T-helper 1 cell treated with Interleukin-12 subunit alpha and Interleukin-12 subunit beta and Interleukin-4 antibody, amounts not matched to agents 30 ng/mL and 1 ng/mL, for 36 hours (primary cell): ENCODE data around the gene RAB37. TPM values are rescaled to one million over a fixed set of nuclear protein-coding genes. Genes with fewer than 3 reads are reported as not detected.

Source experiments
- intact Hi-C: fragments of 100-400 bp; cut with micrococcal nuclease; formaldehyde crosslinking; loops from one replicate; pipeline ENCODE4 v1.15.1; 2024
- total RNA-seq: library from RNA; stranded (reverse); gene quantifications from 2 replicates; pipeline ENCODE4 v1.2.3, GENCODE V29; 2022

Gene RAB37
- total RNA-seq, 1 donor from 2014 or later, result 56.8 TPM

- intact Hi-C loops, result loop anchor here (1.0 to 2.0 kb wide), 4 partner anchors 15 to 97 kb away; partner anchors contain the start of gene NHERF1
Observed at GRCh38 chr17:74776044-74776962, 39.2 kb downstream of the RAB37 start, which contains the start of gene NAT9. Gene NAT9 (minus strand): TSS chr17:74776345. CDS start chr17:74775698, 647 bp downstream.

DNA sequence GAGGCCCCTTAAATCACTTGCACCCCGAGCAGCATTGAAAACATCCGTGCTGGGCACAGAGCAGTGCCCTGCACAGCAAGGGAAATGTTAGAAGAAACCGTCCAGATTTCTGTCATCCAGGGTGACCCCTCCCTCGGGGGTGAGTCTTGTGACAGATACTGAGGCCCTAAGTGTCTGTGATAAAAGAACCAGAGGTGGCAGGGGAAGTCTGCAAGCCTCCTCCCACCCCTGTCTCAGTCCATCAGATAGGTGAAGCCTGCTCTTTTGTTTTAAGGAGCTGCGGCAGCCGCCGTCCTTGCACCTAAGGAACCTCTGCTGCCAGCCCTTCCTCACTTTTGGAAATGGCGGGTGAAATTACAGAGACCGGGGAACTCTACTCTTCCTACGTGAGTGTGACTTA lies 39.9 kb downstream of the RAB37 start:
- intact Hi-C loops, result loop anchor here (1.0 to 2.0 kb wide), 4 partner anchors 14 to 96 kb away; partner anchors contain the start of gene NHERF1

GRCh38 chr17:74777901-74778515 lies 41.0 kb downstream of the RAB37 start:
- intact Hi-C loops, result loop anchor here (2.0 kb wide), 1 partner anchor 75 kb away; no protein-coding TSS in a partner anchor

- intact Hi-C loops, result loop anchor here (1.0 kb wide), 1 partner anchor 35 kb away; no protein-coding TSS in a partner anchor
Observed at GRCh38 chr17:74778960-74779359, 41.9 kb downstream of the RAB37 start.

DNA sequence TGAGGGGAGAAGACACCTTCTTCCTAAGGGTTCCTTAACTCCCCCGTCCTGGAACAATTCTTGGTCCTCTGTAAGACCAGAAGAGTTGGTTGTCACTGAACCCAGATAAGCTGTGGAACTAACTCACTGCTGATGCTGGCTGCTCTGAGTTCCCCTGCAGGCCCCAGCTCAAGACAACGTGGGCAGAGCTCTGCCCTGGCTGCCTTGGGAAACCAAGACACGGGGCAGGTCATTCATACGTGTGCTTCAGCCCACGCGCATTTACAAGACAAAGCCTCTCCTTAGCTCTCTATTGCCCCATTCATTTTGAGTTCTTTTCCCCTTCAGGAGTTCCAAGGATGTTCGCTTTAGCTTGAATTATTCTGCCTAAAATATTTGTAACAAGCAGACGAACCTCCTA lies 42.4 kb downstream of the RAB37 start:
- intact Hi-C loops, result loop anchor here (1.0 kb wide), 1 partner anchor 35 kb away; no protein-coding TSS in a partner anchor

DNA sequence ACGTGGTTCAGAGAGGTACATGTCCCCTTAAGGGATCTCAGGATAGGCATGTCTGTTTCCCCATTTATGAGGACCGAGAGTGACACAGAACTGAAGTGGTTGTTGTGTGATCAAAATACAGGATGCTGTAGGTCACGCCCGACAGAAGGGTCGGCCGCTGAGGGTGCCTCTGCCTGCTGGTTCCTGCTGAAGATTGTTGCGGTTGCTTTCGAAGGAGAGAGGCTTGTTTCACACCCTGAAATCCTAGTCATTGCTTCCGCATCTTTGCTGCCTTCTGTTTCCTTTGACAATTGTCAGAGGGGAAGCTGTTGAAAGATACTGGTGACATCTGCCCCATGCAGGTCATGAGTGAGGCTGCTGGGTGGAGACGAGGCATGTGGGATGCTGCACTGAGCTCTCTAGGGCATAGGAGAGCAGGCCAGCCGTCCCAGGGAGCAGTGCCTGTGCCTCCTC lies 42.9 kb downstream of the RAB37 start:
- intact Hi-C loops, result loop anchor here (1.0 kb wide), 4 partner anchors 11 to 123 kb away; partner anchors contain the start of gene NHERF1

- intact Hi-C loops, result loop anchor here (1.0 kb wide), 3 partner anchors 11 to 123 kb away; partner anchors contain the start of gene NHERF1
Observed at GRCh38 chr17:74780443-74781238, 43.6 kb downstream of the RAB37 start.

DNA sequence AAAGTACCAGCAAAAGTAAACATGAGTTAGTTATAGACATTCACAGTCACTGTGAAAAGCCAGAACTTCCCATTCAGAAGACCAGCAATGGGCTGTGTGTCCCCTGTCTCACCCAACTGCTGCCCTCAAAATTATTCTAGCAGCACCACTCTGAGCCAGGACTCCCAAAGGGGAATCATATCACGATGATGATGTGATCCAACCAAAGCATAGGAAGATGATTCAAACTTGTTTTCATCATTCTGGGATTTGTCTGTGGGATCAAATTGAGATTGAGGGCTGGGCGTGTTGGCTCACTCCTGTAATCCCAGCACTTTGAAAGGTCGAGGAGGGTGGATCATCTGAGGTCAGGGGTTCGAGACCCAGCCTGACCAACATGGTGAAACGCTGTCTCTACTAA lies 45.5 kb downstream of the RAB37 start:
- intact Hi-C loops, result no loop called here

GRCh38 chr17:74784125-74784810 lies 47.2 kb downstream of the RAB37 start:
- intact Hi-C loops, result no loop called here

- intact Hi-C loops, result no loop called here
Observed at GRCh38 chr17:74785096-74785980, 48.3 kb downstream of the RAB37 start.

- intact Hi-C loops, result no loop called here
Observed at GRCh38 chr17:74785981-74786360, 48.9 kb downstream of the RAB37 start.

GRCh38 chr17:74786431-74787055 lies 49.5 kb downstream of the RAB37 start:
- intact Hi-C loops, result no loop called here

DNA sequence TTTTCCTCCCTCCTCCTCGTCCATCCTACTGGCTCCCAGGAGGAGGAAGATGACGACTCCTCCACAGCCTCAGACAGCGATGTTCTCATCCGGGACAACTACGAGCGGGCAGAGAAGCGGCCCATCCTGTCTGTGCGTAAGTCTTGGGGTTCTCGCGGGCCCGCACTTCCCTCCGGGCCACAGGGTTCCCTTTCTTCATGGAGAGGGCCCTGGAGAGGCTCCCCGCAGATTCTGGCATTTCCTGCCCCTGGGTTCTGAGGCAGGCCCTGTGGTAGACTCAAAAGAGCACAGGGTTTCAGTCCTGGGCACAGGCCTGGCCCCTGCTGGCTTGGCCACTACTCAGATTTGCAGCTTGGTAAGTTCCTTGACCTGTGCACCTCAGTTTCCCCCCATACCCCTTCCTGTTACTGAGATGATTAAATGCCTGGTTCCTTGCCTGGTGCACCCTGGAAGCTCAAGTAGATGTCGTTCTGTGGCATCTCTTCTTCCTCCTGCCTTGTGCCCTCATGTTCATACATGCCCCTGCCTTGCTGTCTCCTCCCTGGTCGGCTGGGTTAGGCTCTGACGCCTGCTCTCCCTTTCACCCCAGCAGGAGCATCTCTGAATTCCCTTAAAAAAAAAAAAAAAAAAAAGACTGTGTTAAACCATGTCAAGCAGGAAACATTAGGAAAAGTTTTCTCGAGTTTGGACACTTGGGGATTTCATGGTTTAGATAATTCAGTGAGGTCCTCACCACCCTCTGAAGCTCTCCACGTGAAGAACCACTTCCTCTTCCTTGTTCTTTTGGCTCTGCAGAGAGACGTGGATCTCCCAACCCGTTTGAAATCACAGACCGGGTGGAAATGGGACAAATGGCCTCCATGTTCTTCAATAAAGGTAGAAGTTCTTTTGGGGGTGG lies 53.4 kb downstream of the RAB37 start:
- intact Hi-C loops, result loop anchor here (1.0 to 2.0 kb wide), 10 partner anchors 10 to 728 kb away; partner anchors contain the start of gene NAT9

DNA sequence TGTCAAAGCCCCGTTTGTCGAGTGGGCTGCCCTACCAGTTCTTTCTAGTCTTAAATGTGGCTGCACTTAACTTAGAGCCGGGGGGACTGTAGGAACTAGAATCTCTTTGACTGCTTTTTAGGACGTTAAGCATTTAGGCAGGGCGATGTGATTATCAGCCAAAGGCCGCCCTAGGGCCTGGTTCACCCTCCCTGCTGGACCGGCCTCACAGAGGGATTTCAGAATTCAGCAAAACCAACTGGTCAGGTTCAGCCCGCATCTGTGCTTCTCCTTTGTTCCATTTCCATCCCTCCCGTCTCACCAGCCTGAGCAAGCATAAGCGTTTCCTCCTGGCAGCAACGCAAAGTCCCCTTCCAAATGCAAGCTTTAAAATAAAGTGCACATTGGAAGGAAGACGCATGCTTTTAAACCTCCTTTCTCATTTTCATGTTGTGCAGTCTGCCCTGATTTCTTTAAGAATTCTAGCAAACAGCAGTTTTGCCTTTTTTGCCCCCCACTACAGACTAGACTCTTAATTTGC lies 55.6 kb downstream of the RAB37 start:
- intact Hi-C loops, result no loop called here

GRCh38 chr17:74795327-74796020 lies 58.4 kb downstream of the RAB37 start:
- intact Hi-C loops, result no loop called here

GRCh38 chr17:74796211-74796610 lies 59.2 kb downstream of the RAB37 start:
- intact Hi-C loops, result no loop called here

GRCh38 chr17:74796866-74797265 lies 59.8 kb downstream of the RAB37 start:
- intact Hi-C loops, result no loop called here
